ENCODE measurements around the gene CTR9.

DNA sequence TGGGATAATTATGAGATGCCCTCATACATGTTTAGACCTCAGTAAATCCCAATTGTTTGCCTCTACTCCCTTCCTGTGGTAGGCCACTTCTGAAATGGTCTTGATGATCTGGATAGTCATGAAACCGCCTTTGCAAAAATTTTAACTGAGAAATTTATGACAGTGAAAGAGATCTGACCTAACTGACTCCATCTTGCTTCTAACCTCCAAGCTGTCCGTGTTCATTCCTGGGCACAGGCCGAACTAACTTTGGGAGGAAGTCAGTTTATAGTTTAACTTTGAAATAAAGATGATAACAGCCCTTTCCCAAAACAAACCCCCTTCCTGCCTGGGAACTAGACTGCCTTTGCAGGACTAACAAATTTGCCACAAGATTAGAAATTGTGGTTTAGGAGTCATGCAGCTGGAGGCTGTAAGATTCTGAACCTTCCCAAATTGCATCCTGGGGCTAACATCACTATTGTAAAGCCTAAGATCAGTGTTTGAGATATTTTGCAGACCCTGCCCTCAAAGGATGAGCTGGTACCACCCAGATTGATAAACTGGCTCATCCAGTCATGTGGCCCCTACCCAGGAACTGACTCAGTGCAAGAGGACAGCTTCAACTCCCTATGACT, 19.9 kb upstream of the CTR9 start:
- TF ChIP-seq, protein P1, sequence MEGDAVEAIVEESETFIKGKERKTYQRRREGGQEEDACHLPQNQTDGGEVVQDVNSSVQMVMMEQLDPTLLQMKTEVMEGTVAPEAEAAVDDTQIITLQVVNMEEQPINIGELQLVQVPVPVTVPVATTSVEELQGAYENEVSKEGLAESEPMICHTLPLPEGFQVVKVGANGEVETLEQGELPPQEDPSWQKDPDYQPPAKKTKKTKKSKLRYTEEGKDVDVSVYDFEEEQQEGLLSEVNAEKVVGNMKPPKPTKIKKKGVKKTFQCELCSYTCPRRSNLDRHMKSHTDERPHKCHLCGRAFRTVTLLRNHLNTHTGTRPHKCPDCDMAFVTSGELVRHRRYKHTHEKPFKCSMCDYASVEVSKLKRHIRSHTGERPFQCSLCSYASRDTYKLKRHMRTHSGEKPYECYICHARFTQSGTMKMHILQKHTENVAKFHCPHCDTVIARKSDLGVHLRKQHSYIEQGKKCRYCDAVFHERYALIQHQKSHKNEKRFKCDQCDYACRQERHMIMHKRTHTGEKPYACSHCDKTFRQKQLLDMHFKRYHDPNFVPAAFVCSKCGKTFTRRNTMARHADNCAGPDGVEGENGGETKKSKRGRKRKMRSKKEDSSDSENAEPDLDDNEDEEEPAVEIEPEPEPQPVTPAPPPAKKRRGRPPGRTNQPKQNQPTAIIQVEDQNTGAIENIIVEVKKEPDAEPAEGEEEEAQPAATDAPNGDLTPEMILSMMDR (IDR thresholded peaks at IDR 0.05; ENCODE audit: low read depth, low read length), result no peak
- TF ChIP-seq POLR2A (IDR thresholded peaks at IDR 0.05; ENCODE audit: extremely low read depth, insufficient read length) (no peak), MYC (IDR thresholded peaks at IDR 0.05; ENCODE audit: low read depth, low read length) (no peak)
- TF ChIP-seq, protein P2, sequence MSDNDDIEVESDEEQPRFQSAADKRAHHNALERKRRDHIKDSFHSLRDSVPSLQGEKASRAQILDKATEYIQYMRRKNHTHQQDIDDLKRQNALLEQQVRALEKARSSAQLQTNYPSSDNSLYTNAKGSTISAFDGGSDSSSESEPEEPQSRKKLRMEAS (IDR thresholded peaks at IDR 0.05; ENCODE audit: low read depth, low read length), result no peak

All from NB4 (cell line).